NCI-H748 (cell line): Measurements from ENCODE around the gene OR6K3.
"Not testable (repeated sequence)": the region's sequence is repeated elsewhere in the genome, so short reads cannot be mapped to it uniquely, and the experiment has no call there.

Experiments used
- DNase-seq: peaks from one replicate; lab custom pipeline; 2025; ENCODE audit not compliant: unreplicated experiment; lab: John Stamatoyannopoulos, UW

The OR6K3 gene

GRCh38 chr1:158720620-158721019 is at the start of gene OR6K3:
Gene OR6K3 (minus strand): TSS chr1:158720720. CDS start chr1:158718115, 2,605 bp downstream.
- DNase-seq: no peak

- DNase-seq: no peak
Measured at GRCh38 chr1:158754420-158754819, 33.9 kb upstream of the OR6K3 start, which contains the start of gene OR6K6. Gene OR6K6 (plus strand): TSS chr1:158754720. CDS start chr1:158754888, 168 bp downstream.

- DNase-seq: no peak
Measured at GRCh38 chr1:158752155-158752712, 31.7 kb upstream of the OR6K3 start.

GRCh38 chr1:158735848-158736247 is 15.3 kb upstream of the OR6K3 start:
- DNase-seq: no peak

GRCh38 chr1:158732524-158732923 is 12.0 kb upstream of the OR6K3 start:
- no peak for DNase-seq

- DNase-seq: no peak
Measured at GRCh38 chr1:158731707-158732106, 11.2 kb upstream of the OR6K3 start.

GRCh38 chr1:158730453-158730852 is 9.9 kb upstream of the OR6K3 start:
- no peak for DNase-seq

GRCh38 chr1:158728510-158729225 is 8.1 kb upstream of the OR6K3 start:
- DNase-seq: no peak

GRCh38 chr1:158724442-158724841 is 3.9 kb upstream of the OR6K3 start:
- no peak for DNase-seq

GRCh38 chr1:158719664-158720063 is 856 bp downstream of the OR6K3 start:
- DNase-seq: no peak

GRCh38 chr1:158717344-158717743 is 3.2 kb downstream of the OR6K3 start:
- no peak for DNase-seq

GRCh38 chr1:158716335-158716734 is 4.2 kb downstream of the OR6K3 start:
- no peak for DNase-seq

- DNase-seq: no peak
Measured at GRCh38 chr1:158714754-158715153, 5.8 kb downstream of the OR6K3 start.

GRCh38 chr1:158711098-158711497 is 9.4 kb downstream of the OR6K3 start:
- no peak for DNase-seq

GRCh38 chr1:158706096-158706495 is 14.4 kb downstream of the OR6K3 start:
- no peak for DNase-seq

GRCh38 chr1:158700552-158700951 is 20.0 kb downstream of the OR6K3 start, which contains the start of gene OR6K2:
Gene OR6K2 (minus strand): TSS chr1:158700652. CDS start chr1:158700652, 0 bp downstream.
- DNase-seq: no peak

- no peak for DNase-seq
Measured at GRCh38 chr1:158694596-158694995, 25.9 kb downstream of the OR6K3 start.

GRCh38 chr1:158692356-158692755 is 28.2 kb downstream of the OR6K3 start:
- DNase-seq: no peak

GRCh38 chr1:158691907-158692306 is 28.6 kb downstream of the OR6K3 start:
- no peak for DNase-seq

- not testable (repeated sequence) for DNase-seq
Measured at GRCh38 chr1:158691149-158691548, 29.4 kb downstream of the OR6K3 start.

- no peak for DNase-seq
Measured at GRCh38 chr1:158689875-158690274, 30.6 kb downstream of the OR6K3 start.

GRCh38 chr1:158689110-158689509 is 31.4 kb downstream of the OR6K3 start:
- DNase-seq: no peak

GRCh38 chr1:158688343-158688742 is 32.2 kb downstream of the OR6K3 start:
- not testable (repeated sequence) for DNase-seq
